ENCODE measurements around the gene ACTN2.
"Not testable (repeated sequence)": the region's sequence is repeated elsewhere in the genome, so short reads cannot be mapped to it uniquely, and the experiment has no call there.

ACTN2 gene

GRCh38 chr1:236685917-236686814, at the start of gene ACTN2:
TSS of gene ACTN2 (plus strand) at chr1:236686499. CDS start at chr1:236686674, 175 bp downstream.
- peak; percentile 1 to 34 (median 20) for DNase-seq (ENCODE audit: low read depth in 4 of 4, low spot score in 1 of 4)

- DNase-seq (ENCODE audit: low read depth in 4 of 4, low spot score in 1 of 4) = no peak
Measured at GRCh38 chr1:236638945-236639344, 47.4 kb upstream of the ACTN2 start.

- DNase-seq (ENCODE audit: low read depth in 4 of 4, low spot score in 1 of 4) = no peak
Measured at GRCh38 chr1:236639686-236640085, 46.6 kb upstream of the ACTN2 start.

GRCh38 chr1:236642763-236643162, 43.5 kb upstream of the ACTN2 start:
- DNase-seq (ENCODE audit: low read depth in 4 of 4, low spot score in 1 of 4) = no peak

- DNase-seq (ENCODE audit: low read depth in 4 of 4, low spot score in 1 of 4) = no peak
Measured at GRCh38 chr1:236645016-236645680, 41.2 kb upstream of the ACTN2 start.

- DNase-seq (ENCODE audit: low read depth in 4 of 4, low spot score in 1 of 4) = no peak
Measured at GRCh38 chr1:236654511-236654910, 31.8 kb upstream of the ACTN2 start.

GRCh38 chr1:236654957-236655356, 31.3 kb upstream of the ACTN2 start:
- no peak for DNase-seq (ENCODE audit: low read depth in 4 of 4, low spot score in 1 of 4)

- no peak for DNase-seq (ENCODE audit: low read depth in 4 of 4, low spot score in 1 of 4)
Measured at GRCh38 chr1:236657398-236657797, 28.9 kb upstream of the ACTN2 start.

GRCh38 chr1:236659792-236660587, 26.3 kb upstream of the ACTN2 start:
- no peak for DNase-seq (ENCODE audit: low read depth in 4 of 4, low spot score in 1 of 4)

- no peak for DNase-seq (ENCODE audit: low read depth in 4 of 4, low spot score in 1 of 4)
Measured at GRCh38 chr1:236663934-236664333, 22.4 kb upstream of the ACTN2 start.

GRCh38 chr1:236668909-236669308, 17.4 kb upstream of the ACTN2 start:
- not testable (repeated sequence) for DNase-seq (ENCODE audit: low read depth in 4 of 4, low spot score in 1 of 4)

- DNase-seq (ENCODE audit: low read depth in 4 of 4, low spot score in 1 of 4) = no peak
Measured at GRCh38 chr1:236670060-236670459, 16.2 kb upstream of the ACTN2 start.

- no peak for DNase-seq (ENCODE audit: low read depth in 4 of 4, low spot score in 1 of 4)
Measured at GRCh38 chr1:236673289-236673919, 12.9 kb upstream of the ACTN2 start.

GRCh38 chr1:236677641-236678235, 8.6 kb upstream of the ACTN2 start:
- no peak for DNase-seq (ENCODE audit: low read depth in 4 of 4, low spot score in 1 of 4)

GRCh38 chr1:236681219-236681618, 5.1 kb upstream of the ACTN2 start:
- no peak for DNase-seq (ENCODE audit: low read depth in 4 of 4, low spot score in 1 of 4)

- DNase-seq (ENCODE audit: low read depth in 4 of 4, low spot score in 1 of 4) = no peak
Measured at GRCh38 chr1:236685205-236685916, 938 bp upstream of the ACTN2 start.

GRCh38 chr1:236686815-236687160, 489 bp downstream of the ACTN2 start:
- no peak for DNase-seq (ENCODE audit: low read depth in 4 of 4, low spot score in 1 of 4)

GRCh38 chr1:236687273-236687672, 974 bp downstream of the ACTN2 start:
- DNase-seq (ENCODE audit: low read depth in 4 of 4, low spot score in 1 of 4) = no peak

- DNase-seq (ENCODE audit: low read depth in 4 of 4, low spot score in 1 of 4) = no peak
Measured at GRCh38 chr1:236688705-236689104, 2.4 kb downstream of the ACTN2 start.

Measured in stimulated activated CD4-positive, alpha-beta T cell treated with anti-CD3 and anti-CD28 coated beads, Interleukin-1b, Interleukin-23, amount 100 ng/mL, for 24 hours (primary cell).